Sciatic nerve (tissue), 2 donors: ENCODE measurements around the gene SUV39H2. TPM values are rescaled to one million over a fixed set of nuclear protein-coding genes. Genes with fewer than 3 reads are reported as not detected.
"Not testable (repeated sequence)": the region's sequence is repeated elsewhere in the genome, so short reads cannot be mapped to it uniquely, and the experiment has no call there.

Experiments used
- ATAC-seq: fragments of 200-7000 bp; cut with Tn5 transposase; one replicate; pipeline ENCODE4 v1.9.1; 2020; ENCODE audit warnings: mild to moderate bottlenecking, moderate library complexity
- DNase-seq: peaks from one replicate; pipeline ENCODE4 v3.0.0-alpha.2; 2020; ENCODE audit warnings: low spot score
- intact Hi-C: fragments of 100-400 bp; cut with DNase I; formaldehyde crosslinking; loops from one replicate; pipeline ENCODE4 v1.14.2; 2022
- total RNA-seq: library from RNA; stranded (reverse); fragmentation: NEBNext Ultra II Directional; extraction: Animal tissue kit (Norgen Biotek cat#: 25700); gene quantifications from one replicate; pipeline ENCODE4 v1.2.1, GENCODE V29; 2021
- donor health status: DM: no; HTN: no; CAD: no.
- donor health status: DM: no; HTN: no; CAD: no.

Gene SUV39H2
- total RNA-seq, 1 donor from 2014 or later, result 4.8 TPM

GRCh38 chr10:14924013-14924412, 45.3 kb downstream of the SUV39H2 start:
- intact Hi-C loops, result no loop called here
- no peak for ATAC-seq
- no peak for DNase-seq

DNA sequence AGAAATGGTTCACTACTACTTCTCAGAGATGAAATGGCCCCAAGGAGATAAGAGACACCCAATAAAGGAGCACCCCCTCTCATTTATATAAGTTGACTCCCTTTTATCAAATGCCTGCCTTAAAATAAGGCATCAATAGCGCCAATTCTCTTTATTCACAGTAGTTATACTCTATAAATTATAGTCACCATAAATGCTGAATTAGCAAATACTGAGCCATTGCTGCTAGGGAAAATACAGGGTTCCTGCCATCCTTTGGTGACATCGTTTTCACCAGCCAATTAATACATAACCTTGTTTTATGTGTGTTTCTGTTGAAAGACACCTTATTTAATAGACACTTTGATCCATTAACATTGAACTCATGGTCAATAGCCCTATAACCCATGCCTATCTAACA, 46.6 kb downstream of the SUV39H2 start:
- intact Hi-C loops, result no loop called here
- no peak for ATAC-seq
- DNase-seq, result no peak

DNA sequence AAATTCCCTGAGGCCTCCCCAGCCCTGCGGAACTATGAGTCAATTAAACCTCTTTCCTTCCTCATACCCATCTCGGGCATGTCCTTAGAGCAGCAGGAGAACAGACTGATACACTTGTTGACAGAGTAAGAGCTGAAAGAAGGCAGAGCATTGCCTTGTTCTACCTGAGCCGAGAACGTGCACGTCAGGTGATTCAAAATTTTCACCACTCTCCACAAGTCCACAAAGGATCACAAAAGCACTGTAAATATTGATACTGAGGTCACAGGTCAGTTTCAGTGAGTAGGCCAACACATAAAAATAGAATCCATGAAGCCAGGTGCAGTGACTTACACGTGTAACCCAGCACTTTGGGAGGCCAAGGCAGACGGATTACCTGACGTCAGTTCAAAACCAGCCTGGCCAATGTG, 47.4 kb downstream of the SUV39H2 start:
- DNase-seq, result no peak
- intact Hi-C loops, result no loop called here
- no peak for ATAC-seq

DNA sequence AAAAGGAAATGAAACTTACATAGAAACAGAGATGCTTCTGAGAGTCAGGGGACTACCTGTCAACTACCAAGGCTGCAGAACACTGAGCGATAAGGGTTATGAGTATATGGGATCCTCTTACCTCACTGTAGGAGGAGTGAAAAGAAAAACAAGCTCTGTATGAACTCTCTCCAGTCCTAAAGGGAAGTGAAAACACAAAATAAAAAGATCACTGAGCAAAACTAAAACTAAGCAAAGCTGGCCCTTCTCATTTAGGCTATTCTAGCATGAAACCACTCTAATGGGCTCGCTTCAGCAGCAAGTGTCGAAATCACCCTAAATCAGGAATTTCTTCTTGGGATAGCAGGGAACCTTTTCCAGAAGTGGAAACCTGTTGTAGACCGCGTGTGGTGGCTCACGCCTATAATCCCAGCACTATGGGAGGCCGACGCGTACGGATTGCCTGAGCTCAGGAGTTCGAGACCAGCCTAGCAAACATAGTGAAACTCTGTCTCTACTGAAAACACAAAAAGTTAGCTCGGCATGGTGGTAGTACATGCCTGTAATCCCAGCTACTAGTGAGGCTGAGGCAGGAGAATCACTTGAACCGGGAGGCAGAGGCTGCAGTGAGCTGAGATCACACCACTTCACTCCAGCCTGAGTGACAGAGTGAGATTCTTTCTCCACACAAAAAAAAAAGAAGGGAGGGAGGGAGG, 48.2 kb downstream of the SUV39H2 start:
- DNase-seq (no peak), ATAC-seq (no peak)
- intact Hi-C loops, result no loop called here

DNA sequence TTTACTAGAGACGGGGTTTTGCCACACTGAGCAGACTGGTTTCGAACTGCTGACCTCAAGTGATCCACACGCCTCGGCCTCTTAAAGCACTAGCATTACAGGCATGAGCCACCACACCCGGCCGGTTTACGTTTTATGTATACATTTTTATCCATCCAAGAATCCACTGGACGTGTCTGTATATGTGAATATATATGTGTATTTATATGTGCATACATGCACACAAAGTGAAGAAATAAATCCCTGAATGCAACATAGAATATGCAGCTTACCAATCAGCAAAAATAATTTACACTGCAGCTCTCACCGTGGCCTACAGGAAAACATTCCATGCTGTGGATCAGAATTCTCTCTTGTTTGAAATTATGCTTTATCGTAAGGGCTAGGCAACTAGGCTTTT, 51.9 kb downstream of the SUV39H2 start:
- DNase-seq (no peak), ATAC-seq (no peak)
- intact Hi-C loops, result no loop called here

DNA sequence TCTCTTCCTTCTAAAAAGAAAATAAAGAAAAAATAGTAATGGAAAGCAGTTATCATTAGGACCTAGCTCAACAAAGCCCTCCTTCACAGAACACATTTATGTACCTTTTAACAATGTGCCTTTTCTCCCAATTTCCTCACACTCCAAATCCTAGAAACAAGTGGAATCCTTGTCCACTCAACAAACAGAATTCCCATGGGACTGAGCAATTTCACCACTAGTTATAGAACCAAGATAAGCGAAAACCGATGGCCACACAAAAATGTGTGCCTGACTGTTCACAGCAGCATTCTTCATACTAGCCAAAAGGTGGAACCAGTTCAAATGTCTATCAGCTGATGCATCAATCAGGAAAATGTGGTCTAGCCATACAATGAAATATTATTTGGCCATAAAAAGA, 57.9 kb downstream of the SUV39H2 start:
- intact Hi-C loops, result no loop called here

DNA sequence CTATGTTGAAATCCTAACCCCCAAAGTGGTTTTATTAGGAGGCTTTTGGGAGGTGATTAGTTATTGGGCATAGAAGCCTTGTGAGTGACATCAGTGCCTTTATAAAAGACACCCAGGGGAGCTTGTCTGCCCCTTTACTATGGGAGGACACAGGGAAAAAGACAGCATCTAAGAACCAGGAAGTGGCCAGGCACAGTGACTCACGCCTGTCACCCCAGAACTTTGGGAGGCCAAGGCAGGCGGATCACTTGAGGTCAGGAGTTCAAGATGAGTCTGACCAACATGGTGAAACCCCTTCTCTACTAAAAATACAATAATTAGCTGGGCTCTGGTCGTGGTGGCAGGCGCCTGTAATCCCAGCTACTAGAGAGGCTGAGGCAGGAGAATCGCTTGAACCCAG, 60.3 kb downstream of the SUV39H2 start:
- ATAC-seq, intact Hi-C loops, DNase-seq: not testable (repeated sequence)

More for the DNA sequence above, 57.9 kb downstream of the SUV39H2 start:
- peak; percentile 95 for ATAC-seq
- DNase-seq, result no peak

DNA sequence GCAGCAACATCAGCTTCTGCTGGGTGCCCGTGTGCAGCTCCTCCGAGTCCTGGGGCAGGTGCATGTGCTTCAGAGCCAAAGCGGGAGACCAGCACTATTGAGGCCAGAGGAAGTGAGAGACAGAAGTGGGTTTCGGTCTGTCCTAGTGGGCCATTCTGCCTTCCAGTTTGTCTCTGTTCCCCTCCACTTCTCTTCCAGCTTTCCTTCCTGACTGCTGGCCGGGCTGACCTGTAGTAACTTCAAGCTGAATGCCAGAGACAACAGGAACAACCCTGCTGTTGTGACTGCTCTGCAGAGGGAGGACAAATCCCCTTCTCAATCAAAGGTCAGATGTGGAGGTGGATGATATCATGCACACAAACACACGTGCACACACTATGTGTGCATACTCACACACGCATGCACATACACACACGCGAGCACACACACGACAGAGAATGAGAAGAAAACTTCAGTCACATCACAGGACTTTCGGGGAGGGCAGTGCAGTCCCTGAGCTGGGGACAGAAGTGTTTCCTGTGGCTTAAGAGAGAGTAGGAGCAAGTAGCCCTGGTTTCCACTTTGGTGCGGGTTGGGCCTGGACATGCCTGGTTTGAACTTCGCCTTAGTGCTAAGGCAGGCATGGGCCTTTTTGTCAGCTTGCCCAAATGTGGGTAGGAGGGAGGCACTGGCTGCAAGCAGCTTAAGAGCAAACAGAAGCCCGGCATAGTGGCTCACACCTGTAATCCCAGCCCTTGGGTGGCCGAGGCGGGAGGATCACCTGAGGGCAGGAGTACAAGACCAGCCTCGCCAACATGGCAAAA, 63.7 kb downstream of the SUV39H2 start:
- ATAC-seq, result peak; percentile 90
- intact Hi-C loops, DNase-seq: not testable (repeated sequence)

DNA sequence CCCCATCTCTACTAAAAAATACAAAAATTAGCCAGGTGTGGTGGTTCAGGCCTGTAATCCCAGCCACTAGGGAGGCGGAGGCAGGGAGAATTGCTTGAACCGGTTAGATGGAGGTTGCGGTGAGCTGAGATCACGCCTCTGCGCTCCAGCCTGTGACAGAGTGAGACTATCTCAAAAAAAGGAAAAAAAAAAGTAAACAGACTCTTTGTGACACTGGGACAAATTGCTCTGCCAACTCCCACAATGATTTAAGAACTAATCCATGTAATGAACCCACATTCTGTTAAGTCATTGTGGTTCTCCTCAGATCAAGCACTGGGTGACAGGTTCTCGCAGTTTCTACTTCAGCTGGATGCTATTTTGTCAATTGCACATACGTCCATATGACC, 64.3 kb downstream of the SUV39H2 start:
- DNase-seq, ATAC-seq, intact Hi-C loops: not testable (repeated sequence)

GRCh38 chr10:14945108-14945507, 66.4 kb downstream of the SUV39H2 start:
- intact Hi-C loops, result no loop called here
- ATAC-seq, result no peak
- DNase-seq, result no peak

DNA sequence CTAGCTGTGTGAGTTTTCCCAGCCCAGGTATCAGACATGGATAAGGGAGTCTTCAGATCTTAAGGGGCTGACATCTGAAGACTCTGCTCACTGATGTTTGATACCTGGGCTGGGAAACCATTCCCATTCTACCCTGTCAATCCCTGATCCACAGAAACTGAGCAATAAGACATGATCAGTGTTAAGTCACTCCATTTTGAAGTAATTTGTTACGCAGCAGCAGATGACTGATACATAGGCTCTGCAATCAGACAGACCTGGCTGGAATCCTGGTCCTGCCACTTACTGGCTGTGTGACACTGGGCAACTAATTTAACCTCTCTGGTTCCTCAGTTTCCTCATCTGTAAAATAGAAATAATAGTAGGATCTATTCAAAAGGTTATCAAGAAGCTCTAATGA, 68.6 kb downstream of the SUV39H2 start:
- intact Hi-C loops, result no loop called here
- DNase-seq (no peak), ATAC-seq (no peak)

DNA sequence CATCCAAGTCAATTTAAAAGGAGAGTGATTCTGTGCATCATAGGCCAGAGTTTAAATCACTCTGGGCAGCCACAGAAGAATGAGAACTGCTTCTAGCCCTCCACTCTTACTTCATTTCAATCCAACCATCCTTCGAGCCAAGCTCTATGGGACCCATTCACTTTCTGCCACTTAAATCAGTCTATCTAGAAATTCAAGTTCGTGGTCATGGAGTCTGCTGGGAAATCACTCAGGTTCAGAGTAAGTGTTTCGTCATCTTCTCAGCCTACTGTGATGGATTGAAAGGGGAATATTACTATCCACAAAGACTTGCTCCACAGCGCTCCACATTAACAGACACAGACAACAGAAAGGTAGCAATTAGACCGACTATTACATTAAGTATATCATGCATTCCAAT, 70.6 kb downstream of the SUV39H2 start:
- intact Hi-C loops, result no loop called here
- DNase-seq (no peak), ATAC-seq (no peak)

GRCh38 chr10:14952851-14953423, 74.3 kb downstream of the SUV39H2 start:
- DNase-seq, result no peak
- intact Hi-C loops, result loop anchor here (10.0 kb wide), 1 partner anchor 108 kb away; no protein-coding TSS in a partner anchor
- no peak for ATAC-seq

DNA sequence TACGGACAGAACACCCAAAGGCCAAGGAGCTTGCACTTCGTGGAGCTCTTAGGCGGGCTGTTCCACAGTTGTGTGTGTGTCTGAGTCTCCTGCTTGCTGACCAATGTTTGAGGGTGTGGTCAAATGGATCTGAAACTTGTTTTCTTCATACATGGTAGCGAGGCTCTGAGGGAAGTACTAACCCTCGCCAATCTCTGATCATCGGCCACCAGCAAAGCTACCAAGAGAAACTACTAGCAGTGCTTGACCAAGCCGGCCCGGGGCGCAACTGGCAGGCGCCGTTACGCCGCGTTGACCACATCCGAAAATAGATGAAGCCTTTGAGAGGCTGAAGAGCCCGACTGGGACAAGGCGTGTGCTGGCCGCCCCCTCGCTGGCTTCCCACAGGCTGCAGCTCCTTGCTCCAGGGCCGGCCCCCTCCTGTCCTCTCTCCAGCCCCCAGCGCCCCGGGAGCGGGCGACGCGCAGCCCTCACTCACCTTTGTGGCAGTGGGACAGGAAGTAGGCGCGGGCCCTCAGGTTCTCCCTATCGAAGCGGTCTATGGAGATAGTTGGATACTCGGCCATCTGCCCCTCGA, 74.8 kb downstream of the SUV39H2 start:
- DNase-seq (no peak), ATAC-seq (peak; percentile 68)
- intact Hi-C loops, result loop anchor here (10.0 kb wide), 1 partner anchor 109 kb away; no protein-coding TSS in a partner anchor

Other genes starting within 250 kb of the SUV39H2 start
- 23.7 TPM for gene FAM107B, start 104.0 kb upstream of the SUV39H2 start, total RNA-seq
- gene CDNF, start 40.8 kb upstream of the SUV39H2 start, total RNA-seq, result 3.5 TPM
- gene HSPA14, start 40.6 kb upstream of the SUV39H2 start, total RNA-seq, result 10.2 TPM
- gene MSANTD7, start 40.6 kb upstream of the SUV39H2 start, total RNA-seq, result 7.8 TPM
- gene DCLRE1C, start 75.2 kb downstream of the SUV39H2 start, total RNA-seq, result 16.6 TPM
- not detected for gene MEIG1, start 80.5 kb downstream of the SUV39H2 start, total RNA-seq
- 2.1 TPM for gene OLAH, start 165.1 kb downstream of the SUV39H2 start, total RNA-seq
- 13.1 TPM for gene ACBD7, start 209.9 kb downstream of the SUV39H2 start, total RNA-seq
- gene RPP38, start 218.5 kb downstream of the SUV39H2 start, total RNA-seq, result 14.2 TPM